HG03175 (cell line): ENCODE results near the gene BMI1.
A peak's percentile ranks its signal among the peaks of the same experiment; 100 is the strongest.

ENCODE experiments used
- ATAC-seq: cut with Tn5 transposase; IDR thresholded peaks from one replicate; pipeline ENCODE4 v1.9.1; 2021; ENCODE audit warnings: mild to moderate bottlenecking, moderate library complexity; ENCODE audit not compliant: unreplicated experiment

BMI1 gene

DNA sequence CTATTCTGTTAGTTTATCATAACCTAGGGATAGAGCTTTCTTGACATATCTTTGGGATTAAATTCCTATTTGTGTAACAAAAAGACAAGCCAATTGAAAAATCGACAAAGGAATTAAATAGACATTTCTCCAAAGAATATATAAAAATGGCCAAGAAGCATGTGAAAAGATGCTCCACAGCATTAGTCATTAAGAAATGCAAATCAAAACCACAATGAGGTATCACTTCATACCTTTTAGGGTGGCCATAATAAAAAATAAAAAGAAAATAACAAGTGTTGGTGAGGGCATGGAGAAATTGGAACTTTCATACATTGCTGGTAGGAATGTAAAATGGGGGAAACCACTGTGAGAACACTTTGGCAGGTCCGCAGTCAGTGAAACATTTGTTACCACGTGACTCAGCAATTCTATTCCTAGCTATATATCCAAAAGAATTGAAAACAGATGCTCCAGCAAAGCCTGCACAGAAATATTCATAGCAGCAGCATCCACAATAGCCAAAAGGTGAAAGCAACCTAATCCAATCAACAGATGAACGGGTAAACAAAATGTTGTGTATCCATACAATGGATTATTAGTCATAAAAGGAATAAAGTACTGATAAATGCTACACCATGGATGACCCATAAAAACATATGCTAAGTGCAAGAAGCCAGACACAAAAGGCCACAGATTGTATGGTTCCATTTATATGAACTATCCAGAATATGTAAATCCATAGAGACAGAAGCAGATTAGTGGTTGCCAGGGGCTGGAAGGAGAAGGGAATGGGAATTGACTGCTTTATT lies 44.9 kb downstream of the BMI1 start:
- no peak for ATAC-seq

DNA sequence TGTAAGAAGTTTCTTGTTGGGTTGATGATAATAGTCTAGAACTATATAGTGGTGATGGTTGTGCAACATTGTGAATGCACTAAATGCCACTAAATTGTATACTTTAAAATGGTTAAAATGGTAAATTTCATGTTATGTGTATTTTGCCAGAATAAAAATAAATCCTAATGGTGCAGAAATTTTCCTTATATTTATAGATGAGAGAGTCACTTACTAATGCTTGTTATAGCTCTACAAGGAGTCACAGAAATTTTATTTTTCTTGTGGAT lies 45.5 kb downstream of the BMI1 start:
- ATAC-seq = no peak

DNA sequence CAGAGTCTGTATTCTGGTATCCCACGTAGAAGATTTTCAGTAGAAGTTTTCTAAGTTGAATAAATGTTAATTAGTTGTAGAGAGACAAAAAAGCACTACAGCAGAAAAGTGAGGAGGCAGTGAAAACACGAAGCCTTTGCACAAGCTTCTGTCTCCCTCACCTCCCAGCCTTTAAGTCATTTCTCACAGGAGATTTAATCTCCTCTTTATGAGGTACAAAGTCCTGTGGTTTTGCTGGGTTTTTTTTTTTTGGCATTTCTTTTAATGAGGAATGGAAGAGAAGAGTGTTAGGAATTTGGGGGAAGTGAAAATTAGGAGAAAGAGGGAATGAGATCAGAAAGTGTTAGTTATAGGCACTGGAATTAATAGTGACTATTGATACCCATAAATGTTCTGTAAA lies 45.9 kb downstream of the BMI1 start:
- ATAC-seq = no peak

DNA sequence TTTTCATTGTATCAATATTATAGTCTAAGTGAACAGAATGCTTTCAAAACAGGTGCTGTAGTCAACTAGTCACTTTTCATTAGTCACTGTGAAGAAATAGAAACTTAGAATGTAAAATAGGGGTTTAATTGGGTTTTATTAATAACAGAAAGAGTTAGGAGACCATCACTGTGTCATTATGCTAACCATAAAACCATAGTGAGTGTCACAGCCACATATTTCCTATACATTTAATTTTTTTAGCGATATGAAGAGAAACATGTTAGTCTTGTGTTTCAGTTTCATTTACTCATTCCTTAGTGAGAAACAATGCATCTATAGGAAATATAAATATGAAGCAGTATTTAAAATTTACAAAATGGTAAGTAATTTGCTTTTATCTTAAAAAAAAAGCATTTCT lies 46.6 kb downstream of the BMI1 start:
- no peak for ATAC-seq

GRCh38 chr10:22368402-22368801 lies 47.5 kb downstream of the BMI1 start:
- no peak for ATAC-seq

- no peak for ATAC-seq
These were observed 48.1 kb downstream of the BMI1 start for GRCh38 chr10:22368981-22369380.

DNA sequence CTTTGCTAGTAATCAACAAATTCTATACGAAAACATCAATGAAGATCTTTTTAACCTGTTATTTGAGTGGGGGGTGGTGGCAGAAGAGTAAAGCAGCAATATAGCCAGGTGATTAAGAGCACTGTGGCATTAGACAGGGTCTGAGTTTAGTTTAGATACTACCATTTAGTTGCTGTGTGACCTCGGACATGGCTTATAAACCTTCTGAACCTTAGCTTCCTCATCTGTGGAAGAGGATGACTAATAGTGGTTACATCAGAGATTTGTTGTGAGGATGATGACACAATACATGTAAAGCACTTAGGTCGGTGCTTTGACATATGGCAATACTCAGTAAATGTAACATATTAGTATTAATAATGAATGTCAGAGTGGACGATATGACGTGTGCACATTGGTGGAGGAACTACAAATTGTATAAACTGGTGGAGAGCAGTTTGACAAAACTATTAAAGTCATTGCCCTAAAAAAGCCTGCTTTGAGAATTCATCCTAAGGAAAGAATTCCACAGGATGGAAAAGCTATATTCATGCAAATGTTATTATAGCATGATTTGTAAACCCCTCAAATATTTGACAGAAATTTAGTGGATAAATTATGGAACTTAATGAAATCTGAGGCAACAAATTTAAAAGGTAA lies 48.7 kb downstream of the BMI1 start:
- peak; percentile 56 for ATAC-seq

DNA sequence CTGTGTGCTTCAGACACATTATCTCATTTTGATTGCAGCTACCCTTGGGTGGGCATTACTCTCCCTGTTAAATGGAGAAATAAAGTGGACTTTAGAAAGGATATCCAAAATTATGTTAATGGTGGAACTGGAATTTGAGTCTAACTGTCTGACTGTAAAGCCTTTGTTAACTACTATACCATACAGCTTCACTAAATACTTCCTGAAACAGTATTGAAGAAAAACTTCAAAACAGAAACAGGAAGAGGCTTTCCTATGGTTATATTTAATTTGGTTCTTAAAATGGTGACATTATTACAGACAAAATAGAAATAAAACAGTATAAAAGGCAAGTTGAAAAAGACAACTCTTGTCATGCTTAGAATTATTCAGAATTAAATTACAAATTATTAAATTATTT lies 49.4 kb downstream of the BMI1 start:
- no peak for ATAC-seq

DNA sequence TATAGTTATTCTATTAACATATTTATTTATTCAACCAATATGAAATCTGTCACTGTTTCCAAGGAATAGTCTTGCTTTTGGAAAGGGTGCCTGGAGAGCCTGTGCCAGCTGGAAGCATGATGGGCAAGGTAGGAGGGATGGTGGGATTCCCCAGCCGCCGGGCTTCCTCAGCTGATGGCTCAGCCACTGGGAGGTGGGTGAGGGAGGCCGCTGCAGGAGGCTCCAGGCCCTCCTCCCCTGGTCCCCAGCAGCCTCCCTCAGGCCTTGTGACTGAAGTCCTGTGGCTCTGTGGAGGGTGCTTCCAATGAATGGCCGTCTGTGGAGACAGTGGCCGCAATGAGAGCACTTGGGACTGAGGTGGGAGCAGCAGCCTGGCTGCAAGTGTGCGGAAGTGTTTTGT lies 51.4 kb downstream of the BMI1 start:
- no peak for ATAC-seq

- ATAC-seq = no peak
These were observed 52.0 kb downstream of the BMI1 start for GRCh38 chr10:22372917-22373316.

DNA sequence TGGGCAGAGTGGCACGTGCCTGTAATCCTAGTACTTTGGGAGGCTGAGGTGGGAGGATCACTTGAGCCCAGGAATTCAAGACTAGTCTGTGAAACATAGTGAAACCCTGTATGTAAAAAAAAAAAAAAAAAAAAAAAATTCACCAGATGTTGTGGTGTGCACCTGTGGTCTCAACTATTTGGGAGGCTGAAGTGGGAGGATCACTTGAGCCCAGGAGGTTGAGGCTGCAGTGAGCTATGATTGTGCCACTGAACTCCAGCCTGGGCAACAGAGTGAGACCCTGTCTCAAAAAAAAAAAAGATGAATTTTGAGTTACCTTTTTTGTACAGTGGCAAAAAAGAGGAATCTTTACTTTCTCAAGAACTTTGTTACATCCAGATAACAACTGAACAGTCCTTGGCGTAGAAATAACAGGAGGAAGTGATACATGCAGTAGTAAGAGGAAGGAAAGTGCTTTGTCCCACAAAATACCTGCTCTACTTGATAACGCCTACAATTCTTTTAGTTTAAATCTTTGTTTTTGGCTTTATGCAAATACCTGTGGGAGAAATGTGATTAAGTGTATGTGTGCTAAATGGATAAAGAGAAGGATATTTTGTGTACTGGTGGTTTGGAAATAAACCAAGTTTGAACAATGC lies 53.7 kb downstream of the BMI1 start:
- no peak for ATAC-seq

- ATAC-seq = peak; percentile 64
These were observed 58.2 kb downstream of the BMI1 start for GRCh38 chr10:22379059-22379458.
